ENCODE data around the gene STBD1.
"Not testable (repeated sequence)": the region's sequence is repeated elsewhere in the genome, so short reads cannot be mapped to it uniquely, and the experiment has no call there.

The STBD1 gene

DNA sequence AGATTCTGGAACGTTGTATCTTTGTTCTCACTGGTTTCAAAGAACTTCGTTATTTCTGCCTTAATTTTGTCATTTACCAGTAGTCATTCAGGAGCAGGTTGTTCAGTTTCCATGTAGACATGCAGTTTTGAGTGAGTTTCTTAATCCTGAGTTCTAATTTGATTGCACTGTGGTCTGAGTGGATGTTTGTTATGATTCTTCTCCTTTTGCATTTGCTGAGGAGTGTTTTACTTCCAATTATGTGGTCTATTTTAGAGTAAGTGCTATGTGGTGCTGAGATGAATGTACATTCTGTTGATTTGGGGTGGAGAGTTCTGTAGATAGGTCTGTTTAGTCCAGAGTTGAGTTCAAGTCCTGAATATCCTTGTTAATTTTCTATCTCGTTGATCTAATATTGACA, 18.7 kb upstream of the STBD1 start:
- not testable (repeated sequence) for DNase-seq

DNA sequence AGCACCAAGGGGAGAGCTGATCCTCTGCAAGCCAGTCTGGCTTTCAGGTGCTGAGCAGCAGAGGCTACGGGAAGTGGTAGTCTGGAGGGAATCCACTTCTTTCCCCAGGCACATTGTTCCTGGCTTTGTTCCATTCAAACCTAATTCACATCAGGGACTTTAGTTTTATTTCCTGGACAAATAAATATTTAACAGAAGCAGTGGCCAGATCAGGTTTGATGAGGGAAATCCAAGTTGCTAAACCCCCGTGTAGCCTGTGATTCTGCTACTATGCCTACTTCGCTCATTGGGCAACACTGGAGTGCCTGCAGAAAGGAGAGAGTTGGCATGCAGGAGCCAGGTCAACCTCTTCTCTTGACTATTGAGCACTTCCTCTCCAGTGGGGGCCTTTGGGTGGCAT, 13.8 kb upstream of the STBD1 start:
- DNase-seq = no peak

DNA sequence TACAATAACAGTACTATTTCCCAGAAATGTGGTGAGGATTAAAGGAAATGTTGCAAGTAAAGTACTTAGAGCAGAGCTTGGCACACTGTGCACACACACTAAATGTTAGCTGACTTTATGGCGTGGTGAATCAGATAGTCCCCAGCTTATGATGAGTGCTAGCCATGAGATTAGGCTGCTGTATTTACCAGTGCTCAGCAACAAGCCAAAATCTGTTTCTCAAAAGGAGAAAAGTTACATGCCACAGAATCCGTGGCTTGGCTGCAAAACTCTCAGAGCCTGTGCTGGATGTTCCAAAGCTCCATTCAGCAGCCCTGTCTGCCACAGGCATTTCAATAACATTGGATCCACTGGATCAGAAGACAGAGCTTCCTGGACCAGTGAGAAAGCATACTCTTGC, 12.8 kb upstream of the STBD1 start:
- DNase-seq = no peak

DNA sequence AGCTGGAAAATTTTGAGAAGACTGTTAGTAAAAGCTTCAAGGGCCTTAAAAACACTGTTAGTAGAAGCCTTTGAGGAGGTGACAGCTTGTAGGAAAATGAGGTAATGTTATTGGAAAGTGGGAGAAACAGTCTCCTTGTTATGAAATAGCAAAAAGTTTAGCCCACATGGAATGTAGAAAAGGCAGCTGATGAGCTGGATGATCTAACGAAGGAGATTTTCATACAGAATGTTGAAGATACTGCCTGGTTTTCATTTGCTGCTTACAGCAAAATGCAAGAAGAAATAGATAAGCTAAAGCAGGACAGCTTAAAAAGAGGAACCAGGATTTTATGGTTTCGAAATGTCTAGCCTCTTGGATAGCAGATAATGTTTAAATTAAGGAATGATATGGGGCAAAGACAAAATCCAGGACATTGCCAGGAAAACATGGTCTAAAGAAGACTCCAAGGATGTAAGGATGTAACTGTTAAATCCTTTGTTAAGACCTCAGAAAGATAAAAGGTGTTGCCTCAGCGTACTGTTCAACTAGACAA, 10.2 kb upstream of the STBD1 start:
- no peak for DNase-seq

DNA sequence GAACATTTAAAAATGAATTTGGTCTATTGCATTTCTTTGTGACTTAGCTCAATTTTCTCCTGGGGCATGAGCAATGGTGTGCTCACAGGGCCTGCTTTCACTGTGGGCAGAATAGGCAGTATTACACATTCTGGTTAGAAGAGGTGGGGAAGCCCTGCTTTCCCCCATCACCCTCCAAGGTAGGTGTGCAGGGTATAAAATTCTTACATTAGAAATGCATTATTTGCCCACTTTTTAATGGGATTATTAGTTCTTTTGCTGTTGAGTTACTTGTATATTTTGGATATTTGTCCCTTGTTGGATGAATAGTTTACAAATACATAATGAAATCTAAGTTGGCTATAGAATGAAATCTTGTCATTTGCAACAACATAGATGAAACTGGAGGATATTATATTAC, 8.3 kb upstream of the STBD1 start:
- no peak for DNase-seq

DNA sequence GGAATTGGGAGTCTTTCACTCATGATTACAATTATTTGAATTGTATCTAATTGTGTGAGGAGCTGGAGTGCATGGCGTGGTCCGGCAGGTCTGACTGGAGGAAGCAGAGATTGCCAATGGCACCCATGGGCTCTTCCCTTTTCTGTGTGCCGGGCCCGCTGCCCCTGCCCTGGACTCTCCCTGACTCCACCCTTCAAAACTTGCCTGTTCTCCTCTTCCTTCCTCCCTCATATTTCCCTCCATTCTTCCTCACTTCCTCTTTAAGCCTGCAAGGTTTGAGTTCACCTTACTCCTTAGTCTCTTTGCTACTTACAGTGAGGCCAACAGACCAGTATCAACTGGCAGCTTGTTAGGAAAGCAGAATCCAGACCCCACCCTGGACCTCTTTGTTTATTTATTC, 6.5 kb upstream of the STBD1 start:
- DNase-seq = no peak

DNA sequence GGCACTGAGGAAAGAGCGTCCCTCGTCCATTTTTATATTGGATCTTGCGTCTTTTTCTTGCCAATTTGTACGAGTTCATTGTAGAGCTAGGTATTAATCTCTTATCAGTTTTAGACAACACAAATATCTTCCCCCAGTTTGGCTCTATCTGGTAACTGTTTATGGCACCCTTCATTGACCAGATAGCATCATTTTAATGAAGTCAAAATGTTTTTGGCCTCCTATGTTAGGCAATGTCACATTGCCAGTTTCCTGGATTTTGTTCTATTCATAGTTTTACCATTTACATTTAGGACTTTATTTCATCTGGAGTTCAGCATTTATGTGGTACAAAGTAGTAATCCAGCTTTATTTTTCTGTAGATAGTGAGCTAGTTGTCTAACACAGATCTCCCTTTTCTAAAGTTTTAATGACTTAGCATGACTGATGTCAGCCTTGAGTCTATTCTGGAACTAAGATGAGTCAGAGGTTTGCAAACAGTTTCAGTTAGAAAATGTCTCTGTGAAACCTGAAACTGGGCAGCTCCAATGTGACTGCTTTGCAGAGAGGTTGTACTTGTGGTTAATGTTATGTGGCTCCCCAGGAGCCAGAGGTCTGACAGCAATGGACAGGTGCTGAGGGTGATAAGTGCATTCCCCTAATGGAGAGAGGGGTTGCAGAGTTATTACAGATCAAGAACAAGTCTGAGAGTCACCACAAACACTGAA, 5.3 kb upstream of the STBD1 start:
- no peak for DNase-seq

DNA sequence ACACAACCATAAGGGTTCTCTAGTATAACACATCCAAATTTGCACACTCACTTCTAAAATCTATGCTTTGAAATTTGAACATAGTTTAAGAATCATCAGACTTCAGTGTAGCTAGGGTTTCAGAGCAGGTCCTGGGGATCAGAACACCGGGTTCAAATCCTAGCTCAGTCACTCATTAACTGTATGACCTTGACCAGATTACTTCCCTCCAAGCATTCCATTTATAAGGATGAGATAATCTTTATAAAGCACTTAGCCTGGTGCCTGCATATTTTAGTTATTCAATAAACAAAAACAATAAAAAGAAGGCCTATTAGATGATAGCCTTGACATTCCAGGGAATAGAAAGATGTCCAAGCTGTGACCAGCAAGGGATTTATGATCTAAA, 4.8 kb upstream of the STBD1 start:
- DNase-seq = no peak

DNA sequence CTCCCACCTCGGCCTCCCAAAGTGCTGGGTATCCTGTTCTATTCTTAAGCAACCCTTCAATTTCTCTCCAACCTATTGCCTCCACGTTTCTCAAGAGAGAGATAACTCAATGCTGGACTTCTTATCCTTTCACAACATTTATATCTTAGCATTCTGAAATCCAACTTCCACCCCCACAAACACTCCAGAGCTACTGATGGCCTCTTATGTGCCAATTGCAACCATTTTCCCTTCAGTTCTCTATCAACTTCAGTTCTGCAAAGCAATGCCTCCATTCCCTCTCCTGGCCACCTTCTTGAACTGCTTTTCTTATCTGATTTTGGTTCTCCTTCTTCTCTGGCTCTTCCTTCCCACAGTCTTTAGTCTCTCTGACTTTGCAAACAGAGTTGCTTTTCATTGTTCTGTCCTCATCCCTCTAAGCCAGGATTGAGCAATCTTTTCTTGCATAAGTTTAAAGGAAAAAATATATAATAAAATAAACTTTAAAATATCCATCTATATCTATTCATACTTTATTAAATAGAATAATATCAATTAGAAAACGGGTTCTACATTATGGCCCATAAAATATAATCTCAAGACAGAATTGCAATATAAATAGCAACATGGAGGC, 3.6 kb upstream of the STBD1 start:
- no peak for DNase-seq

DNA sequence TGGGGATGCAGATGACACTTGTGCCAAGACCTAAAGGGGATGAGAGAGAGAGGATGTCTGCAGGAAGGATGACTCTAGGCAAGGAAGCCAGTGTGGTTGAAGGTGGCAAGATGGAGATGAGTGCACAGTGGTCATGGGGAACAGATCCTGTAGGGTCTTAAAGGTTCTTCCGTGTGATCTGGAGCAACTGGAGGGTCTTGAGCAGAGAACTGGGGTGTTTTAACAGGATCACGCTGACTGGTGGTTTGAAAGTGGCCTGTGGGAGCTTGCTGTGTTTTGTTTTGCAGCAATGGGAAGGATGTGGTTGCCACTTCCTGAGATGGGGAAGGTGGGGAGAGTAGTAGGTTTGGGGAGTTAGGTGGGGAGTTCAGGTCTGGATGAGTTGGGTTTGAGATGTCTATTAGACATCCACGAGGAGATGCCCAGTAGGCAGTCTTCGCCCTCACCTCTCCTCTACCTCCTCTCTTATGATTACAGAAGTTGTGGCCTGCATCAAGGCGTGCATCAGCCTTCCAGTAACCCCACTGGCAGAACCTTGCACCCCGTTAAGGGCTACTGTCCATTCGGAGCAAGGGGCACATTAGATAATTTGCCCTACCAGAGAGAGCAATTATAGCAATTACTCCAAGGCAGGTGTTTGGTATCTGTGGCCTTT, 1.4 kb upstream of the STBD1 start:
- no peak for DNase-seq

DNA sequence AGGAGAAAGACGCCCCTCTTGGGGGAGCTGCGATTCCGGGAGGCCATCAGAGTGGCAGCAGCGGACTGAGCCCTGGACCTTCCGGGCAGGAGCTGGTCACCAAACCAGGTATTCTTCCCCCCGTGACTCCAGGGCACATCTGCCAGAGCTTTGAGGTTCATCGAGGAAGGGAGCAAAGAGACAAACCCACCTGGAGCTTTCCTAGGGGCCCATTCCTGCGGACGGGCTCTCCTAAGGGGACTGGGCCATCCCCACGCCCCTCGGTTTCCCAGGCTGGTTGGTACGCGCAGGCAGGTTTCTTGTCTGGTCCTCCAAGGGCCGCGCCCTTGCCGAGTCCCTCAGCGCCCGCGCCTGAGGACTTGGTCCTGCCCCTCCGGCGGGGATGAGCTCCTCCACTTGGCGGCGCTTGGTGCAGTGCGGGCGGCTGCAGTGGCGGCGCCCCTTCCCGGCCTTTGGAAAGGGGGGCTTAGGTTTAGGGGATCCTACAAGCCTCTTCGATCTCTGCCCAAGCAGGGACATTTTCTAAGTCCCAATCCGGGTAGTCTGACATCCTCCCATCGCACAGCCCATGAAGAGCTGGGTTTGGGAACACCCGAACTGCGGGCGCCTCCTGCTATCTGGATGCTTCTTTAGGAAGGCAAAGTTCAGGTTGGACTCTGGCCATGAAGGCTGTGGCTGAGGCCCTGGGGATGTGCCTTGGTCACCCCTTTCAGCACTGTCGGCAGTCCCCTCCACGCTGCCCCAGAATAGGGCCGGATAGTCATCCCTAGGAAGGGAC, 538 bp downstream of the STBD1 start:
- no peak for DNase-seq

DNA sequence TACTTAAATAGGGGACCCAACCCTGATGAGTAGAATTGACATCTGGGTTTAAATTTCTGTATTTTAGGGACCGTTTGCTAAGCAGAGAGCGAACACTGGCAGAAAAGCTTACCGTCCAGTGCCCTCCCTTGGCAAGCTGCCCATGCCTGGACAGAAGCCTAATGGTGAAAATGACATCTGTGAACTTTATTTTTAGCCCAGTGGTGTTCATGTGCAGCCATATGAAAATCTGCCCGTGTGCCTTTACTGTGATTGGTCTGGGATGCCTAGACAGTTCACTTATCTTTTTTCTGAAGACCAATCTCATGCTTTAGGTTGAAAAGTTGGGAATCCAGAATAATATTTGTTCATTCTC, 1.1 kb downstream of the STBD1 start:
- no peak for DNase-seq

DNA sequence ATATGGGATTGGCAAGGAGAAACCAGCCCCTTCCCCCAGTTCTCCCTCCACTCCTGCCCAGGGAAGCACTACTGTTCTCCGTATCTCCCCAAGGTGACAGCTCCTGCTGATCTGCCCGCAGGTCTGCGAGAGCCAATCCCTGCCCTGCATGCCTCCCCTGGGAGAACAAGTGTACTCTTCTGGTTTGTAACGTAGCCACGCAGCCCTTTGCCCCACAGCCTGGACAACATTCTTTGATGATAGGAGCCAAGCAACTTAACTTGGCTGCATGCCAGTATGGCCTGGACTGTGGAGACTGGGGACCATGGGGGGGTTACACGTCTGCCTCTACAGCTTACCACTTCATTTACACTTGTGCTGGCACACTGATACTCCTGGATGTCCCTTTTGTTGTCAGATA, 2.0 kb downstream of the STBD1 start:
- DNase-seq = no peak

DNA sequence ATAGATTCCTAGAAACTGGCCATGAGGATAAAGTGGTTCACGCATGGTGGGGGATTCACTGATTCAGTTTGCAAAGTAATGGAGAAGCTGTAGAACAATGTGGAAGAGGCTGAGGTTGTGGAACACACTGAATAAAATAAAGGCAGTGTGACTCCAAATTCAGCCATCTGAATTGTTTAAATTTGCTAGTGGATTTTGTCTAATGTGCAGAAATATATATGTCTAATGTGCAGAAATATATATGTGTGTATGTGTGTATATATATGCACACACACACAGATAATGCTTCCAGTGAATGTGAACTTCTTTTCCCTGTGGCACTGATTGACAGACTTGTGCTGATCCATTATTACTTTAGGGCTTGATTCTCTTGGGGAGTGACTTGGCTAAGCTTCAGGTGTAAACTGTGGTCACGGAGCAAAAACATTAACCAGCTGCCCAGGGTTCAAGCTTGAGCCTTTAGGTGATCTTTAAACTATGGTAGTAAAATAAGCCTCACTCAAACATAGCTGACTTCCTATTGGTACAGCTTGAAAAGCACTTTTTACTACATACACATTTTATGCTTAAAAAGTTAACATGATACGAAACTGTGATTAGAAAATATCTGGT, 3.5 kb downstream of the STBD1 start:
- DNase-seq = no peak

DNA sequence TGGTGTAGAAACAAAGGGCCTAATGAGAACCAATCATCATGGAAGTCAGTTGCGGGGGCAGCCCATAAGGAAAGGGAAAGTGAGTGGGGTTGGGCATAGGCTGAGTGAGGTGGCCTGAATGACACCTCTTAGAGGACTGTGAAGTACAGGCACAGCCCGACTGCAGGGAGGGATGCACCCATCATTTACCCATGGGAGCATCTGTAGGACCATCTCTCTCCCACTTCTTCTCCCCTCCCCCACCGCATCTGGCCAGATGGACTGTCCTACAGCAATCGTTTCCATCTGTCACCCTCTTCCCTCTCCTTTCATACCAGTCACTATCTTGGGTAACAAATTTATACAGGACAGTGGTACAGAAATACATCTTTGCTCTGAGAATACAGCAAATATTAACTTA, 4.2 kb downstream of the STBD1 start:
- DNase-seq = no peak

DNA sequence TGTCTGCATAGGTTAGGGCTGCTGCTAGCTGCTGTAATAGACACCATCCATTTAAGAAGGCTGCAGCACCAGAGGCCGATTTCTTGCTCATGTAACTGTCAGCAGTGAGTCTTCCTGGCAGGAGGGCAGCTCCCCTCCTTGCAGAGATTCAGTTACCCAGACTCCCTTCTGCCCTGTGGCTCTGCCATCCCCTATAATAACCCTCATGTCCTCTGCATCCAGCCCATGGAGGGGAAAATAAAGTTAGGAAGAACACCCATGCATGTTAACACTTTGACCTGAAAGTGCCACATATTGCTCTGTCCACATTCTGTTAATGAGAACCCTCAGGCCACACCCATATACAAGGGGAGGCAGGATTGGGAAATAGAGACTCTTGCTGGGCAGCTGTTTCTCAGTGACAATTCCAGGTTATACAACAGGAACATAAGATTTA, 5.4 kb downstream of the STBD1 start:
- no peak for DNase-seq

DNA sequence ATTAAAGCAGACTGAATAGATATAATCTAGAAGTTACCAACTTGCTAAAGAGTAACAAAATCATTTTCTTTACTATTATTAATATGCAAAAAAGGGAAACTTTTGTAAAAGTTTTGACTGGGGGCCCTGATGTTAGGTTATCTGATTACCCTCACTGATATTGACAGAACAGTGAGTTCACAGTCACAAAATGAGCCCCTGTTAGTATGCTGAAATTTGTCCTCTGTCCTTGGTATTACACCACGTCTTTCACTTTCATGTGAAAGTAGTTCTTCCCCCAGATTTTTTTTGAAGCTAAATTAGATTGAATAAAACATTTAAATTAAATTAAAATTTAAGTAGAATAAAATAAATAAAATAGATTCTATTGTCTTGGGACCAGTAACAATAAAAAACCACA, 5.9 kb downstream of the STBD1 start:
- no peak for DNase-seq

DNA sequence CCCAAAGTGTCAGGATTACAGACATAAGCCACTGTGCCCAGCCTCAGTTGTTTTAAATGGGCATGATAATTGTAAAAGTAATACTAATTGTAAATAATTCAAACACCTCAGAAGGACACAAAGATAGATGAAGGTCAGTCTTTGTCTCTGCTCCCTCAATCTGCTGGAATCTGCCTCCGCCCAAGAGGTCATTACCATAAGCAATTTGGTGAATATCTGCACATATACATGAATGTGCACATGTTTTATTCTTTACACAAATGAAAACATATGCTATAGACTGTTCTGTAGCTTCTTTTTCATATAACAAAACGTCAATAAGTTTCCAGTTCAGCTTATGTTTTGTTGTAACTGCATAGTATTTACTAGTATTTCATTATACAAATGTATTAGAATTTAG, 7.0 kb downstream of the STBD1 start:
- DNase-seq = no peak

DNA sequence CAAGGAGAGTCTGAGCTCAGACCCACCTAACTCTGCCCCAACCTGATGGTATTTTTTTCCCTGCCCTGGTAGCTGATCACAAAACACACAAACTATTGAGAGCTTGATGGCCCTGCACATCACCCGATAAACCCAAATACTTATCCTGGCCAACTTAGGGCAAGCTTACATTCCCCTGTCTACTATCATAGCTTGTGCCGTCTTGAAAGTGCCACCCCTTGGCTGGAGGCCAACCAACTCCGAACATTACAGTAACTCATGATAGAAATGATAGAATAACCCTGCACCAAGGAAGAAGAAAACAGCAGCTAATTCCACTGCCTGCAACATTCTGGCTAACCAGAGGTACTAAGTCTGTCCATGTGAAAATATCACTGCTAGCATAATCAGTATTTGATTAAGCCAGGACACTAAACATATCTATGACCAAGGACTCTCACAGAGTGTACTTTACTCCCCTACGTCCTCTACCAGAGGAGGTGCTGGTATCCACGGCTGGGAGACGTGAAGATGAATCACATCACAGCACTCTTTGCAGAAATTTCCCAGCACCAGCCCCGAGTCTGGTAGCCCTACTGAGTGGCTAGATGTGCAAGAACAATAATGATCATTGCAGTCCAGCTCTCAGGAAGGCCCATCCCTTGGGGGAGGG, 8.9 kb downstream of the STBD1 start:
- DNase-seq = no peak

DNA sequence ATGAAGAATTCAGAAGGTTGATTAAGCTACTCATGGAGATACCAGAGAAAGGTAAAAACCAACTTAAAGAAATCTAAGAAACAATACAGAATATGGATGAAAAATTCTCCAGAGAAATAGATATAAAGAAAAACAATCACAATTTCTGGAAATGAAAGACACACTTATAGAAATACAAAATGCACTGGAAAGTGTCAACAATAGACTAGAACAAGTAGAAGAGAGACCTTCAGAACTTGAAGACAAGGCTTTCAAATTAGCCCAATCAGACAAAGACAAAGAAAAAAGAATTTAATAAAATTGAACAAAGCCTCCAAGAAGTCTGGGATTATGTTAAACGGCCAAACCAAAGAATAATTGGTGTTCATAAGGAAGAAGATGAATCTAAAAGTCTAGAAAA, 9.6 kb downstream of the STBD1 start:
- DNase-seq = no peak

DNA sequence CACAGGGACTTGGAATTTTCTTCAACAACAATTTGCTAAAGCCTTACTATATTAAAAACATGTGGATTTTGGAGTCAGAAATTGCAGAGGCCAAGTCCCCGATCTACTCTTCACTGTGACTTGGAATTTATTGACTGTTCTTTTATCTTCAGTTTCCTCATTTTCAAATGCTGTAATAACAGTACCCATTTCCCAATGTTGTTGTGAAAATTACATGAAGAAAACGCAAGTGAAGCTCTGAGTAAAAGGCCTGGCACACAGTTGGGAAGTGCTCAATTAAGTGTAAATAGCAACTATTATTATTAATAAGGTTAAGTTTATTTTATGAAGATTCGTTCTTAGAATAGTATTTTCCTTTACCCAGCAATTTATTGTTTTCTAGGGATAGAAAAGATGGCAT, 15.7 kb downstream of the STBD1 start:
- no peak for DNase-seq

DNA sequence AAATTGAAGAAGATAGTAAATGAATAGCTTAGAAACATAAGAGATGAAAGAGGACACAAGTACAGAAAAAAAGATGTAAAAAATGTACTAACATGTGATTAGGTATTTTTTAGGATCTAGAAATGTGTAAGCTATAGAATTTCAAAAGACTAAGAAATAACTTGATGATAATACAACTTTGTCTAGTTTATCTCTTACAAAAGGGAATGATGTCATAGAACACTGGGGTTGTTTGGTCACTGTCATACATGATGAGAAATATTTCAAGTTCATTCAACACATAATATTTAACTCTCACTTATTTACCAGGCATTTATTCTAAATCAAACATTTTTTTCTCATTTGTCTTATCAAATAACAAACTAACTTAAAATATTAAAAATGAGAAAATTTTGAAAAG, 18.5 kb downstream of the STBD1 start:
- no peak for DNase-seq

DNA sequence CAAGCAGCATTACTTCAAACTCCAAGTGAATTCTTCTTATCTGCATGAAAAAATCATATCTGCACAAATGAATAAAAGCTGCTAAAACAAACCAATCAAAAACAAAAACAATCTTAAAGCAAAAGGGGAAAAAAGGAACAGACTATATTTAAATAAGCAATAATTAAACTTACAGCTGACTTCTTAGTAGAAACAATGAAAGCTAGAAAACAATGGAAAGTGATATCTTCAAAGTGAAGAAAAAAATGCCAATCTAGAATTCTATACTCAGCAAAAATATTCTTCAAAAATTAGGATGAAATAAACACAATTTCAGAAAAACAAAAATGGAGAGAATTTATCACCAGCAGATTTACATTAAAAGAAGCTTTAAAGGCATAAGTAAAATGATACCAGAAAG, 20.0 kb downstream of the STBD1 start:
- no peak for DNase-seq
